Stimulated activated CD8-positive, alpha-beta memory T cell treated with anti-CD3 and anti-CD28 coated beads, Interleukin-7, amount 100 ng/mL, for 24 hours (primary cell): Measurements from ENCODE around the gene FGB.
"Not testable (repeated sequence)": the region's sequence is repeated elsewhere in the genome, so short reads cannot be mapped to it uniquely, and the experiment has no call there.

Source experiments
- DNase-seq: peaks from one replicate; pipeline ENCODE4 v3.0.0-alpha.2; 2020; ENCODE audit warnings: low read depth

Gene FGB

DNA sequence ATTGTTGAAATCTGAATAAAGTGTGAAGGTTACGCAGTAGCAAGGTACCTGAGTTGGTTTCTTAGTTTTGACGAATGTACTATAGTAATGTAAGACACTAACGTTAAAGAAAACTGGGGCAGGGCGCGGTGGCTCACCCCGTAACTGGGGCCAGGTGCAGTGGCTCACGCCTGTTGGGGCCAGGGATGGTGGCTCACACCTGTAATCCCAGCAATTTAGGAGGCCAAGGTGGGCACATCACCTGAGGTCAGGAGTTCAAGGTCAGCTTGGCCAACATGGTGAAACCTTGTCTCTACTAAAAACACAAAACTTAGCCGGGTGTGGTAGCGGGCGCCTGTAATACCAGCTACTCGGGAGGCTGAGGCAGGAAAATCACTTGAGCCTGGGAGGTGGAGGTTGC is 34.5 kb downstream of the FGB start:
- DNase-seq, result not testable (repeated sequence)

GRCh38 chr4:154597798-154598774 is 35.3 kb downstream of the FGB start:
- no peak for DNase-seq

GRCh38 chr4:154602404-154603020 is 39.7 kb downstream of the FGB start:
- DNase-seq, result no peak

- no peak for DNase-seq
Measured at GRCh38 chr4:154603033-154603943, 40.5 kb downstream of the FGB start.

GRCh38 chr4:154604696-154605200 is 41.9 kb downstream of the FGB start:
- DNase-seq, result no peak

- no peak for DNase-seq
Measured at GRCh38 chr4:154606728-154607723, 44.2 kb downstream of the FGB start.

- no peak for DNase-seq
Measured at GRCh38 chr4:154608361-154609252, 45.8 kb downstream of the FGB start.

- no peak for DNase-seq
Measured at GRCh38 chr4:154609532-154609931, 46.7 kb downstream of the FGB start.

DNA sequence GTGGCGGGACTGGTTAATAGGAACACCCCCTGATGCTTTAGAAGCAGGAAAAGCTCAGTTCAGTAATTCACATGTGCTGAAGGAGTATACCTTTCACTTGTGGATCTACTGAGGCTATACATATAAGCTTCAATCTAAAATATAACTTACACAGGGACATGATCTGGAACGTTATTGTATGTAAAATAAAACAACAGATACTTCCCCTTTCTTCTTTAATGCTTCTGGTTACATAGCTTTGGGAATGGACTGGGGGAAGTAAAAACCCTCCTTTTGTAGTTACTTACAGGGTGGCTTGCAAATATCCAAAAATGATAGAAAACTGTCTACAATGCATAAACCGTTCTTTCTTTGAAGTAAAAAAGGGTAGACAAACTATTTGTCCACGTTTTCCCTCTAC is 47.8 kb downstream of the FGB start:
- DNase-seq, result no peak

- DNase-seq, result no peak
Measured at GRCh38 chr4:154611833-154612232, 49.0 kb downstream of the FGB start.

- DNase-seq, result no peak
Measured at GRCh38 chr4:154612472-154613414, 49.9 kb downstream of the FGB start, which contains the start of gene FGG. Gene FGG, minus strand, starts transcription at chr4:154612656. Its CDS starts 47 bp downstream, at chr4:154612609.

GRCh38 chr4:154614306-154614705 is 51.5 kb downstream of the FGB start:
- no peak for DNase-seq

DNA sequence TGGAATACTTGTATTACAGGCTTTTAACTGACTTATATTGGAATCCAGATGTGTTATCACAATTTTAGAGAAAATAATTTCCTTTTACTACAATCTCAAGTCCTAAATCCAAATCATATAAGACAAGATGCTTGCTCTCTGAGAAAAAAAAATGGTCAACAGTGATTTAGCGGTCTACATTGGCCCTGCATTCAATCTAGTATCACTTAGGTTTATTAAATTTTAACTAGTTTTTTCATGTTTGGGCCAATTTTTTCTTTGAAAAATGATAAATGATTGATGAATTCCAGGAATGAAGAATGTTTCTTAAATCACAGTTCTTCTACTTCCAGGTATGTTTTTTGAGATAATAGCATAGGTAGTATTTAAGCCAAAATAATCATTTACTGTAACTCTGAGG is 52.4 kb downstream of the FGB start:
- no peak for DNase-seq

- no peak for DNase-seq
Measured at GRCh38 chr4:154616287-154616686, 53.5 kb downstream of the FGB start.

GRCh38 chr4:154616731-154617130 is 53.9 kb downstream of the FGB start:
- DNase-seq, result no peak

DNA sequence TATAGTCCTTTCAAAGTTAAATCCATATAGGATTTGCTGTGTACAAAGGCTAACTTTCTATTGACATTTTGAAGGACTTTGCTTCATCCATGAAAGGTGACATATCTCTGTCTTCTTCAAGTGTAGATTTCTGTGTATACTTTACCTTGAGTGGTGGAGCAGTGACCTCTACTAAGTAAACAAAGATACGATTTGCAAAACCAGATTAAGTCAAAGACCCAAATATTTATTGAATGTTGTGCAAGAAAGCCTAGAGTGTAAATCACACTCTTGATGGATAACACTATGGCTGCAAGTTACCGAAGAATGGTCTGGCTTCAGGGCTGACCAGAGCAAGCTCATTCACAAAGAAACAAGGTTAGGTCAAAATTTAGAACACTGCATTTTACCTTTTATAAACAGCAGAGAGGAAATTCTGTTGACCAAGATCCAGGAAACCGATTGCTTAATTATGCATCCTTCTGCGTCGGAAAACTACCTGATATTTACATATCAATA is 55.1 kb downstream of the FGB start:
- no peak for DNase-seq

GRCh38 chr4:154618708-154619315 is 56.0 kb downstream of the FGB start:
- DNase-seq, result peak; percentile 25

DNA sequence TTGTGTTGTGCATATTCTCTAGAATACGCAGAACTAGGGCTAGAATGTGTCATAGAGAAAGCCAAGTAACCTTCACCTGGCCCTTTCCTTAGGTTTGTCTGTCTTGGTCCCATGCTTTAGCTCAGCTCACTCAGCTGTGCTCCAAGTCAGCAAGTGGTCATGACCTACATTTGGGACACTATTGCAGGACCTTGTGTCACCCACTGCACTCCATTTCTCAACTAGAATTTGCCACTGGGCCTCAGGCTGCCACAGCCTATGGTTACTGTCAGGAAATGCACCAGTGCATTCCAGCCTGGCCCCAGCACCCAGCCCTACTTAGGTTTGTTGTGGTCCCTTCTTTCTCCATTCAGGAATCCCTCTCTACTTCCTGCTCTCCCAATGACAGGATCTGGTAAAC is 57.3 kb downstream of the FGB start:
- no peak for DNase-seq
